Transverse colon (tissue), 4 donors: ENCODE results near the gene GPR176. TPM values are rescaled to one million over a fixed set of nuclear protein-coding genes. Genes with fewer than 3 reads are reported as not detected.

ENCODE experiments used
- DNase-seq: peaks from one replicate; pipeline ENCODE4 v3.0.0-alpha.2; 2019
- H3K27ac ChIP-seq, 4 donors: fragments of 200-600 bp; sonication (generic); 2 replicates each; pipeline ENCODE4 v1.5.1; 2016 to 2018; ENCODE audit warnings: inconsistent platforms in 4 of 4
- H3K27me3 ChIP-seq: fragments of 200-600 bp; sonication (generic); 2 replicates; pipeline ENCODE4 v1.5.1; 2017; ENCODE audit warnings: inconsistent platforms
- H3K36me3 ChIP-seq, 4 donors: fragments of 200-600 bp; sonication (generic); 2 replicates each; pipeline ENCODE4 v1.5.1; 2017 to 2019; ENCODE audit warnings: inconsistent platforms in 4 of 4
- H3K4me1 ChIP-seq, 4 donors: fragments of 200-600 bp; sonication (generic); 2 replicates each; pipeline ENCODE4 v1.5.1; 2017 to 2020; ENCODE audit warnings: inconsistent platforms in 4 of 4
- H3K4me3 ChIP-seq, 4 donors: fragments of 200-600 bp; sonication (generic); 1 replicate in 1 of 4; 2 replicates in 3 of 4; pipeline versions ENCODE4 v1.5.1 to v1.6.1; 2017 to 2019; ENCODE audit warnings: inconsistent platforms in 4 of 4
- H3K9me3 ChIP-seq, 2 donors: fragments of 200-600 bp; sonication (generic); 2 replicates each; pipeline ENCODE4 v1.5.1; 2017 to 2019; ENCODE audit warnings: inconsistent platforms in 2 of 2
- CTCF ChIP-seq, 5 experiments: fragments of 200-600 bp in 3 of 5; fragments of 450-650 bp in 2 of 5; sonication (generic) in 3 of 5; IDR thresholded peaks; 1 replicate in 2 of 5; 2 replicates in 3 of 5; pipeline ENCODE4 v1.5.1; 2016 to 2017; ENCODE audit warnings: antibody characterized with exemption in 5 of 5, inconsistent platforms in 3 of 5, mild to moderate bottlenecking in 2 of 5, moderate library complexity in 1 of 5
- EP300 ChIP-seq: sonication (generic); formaldehyde crosslinking; IDR thresholded peaks from one replicate; pipeline ENCODE4 v1.6.1; 2017; ENCODE audit warnings: antibody characterized with exemption, low read depth
- POLR2A ChIP-seq: fragments of 450-650 bp; IDR thresholded peaks from one replicate; pipeline ENCODE4 v1.6.1; 2016; ENCODE audit warnings: antibody characterized with exemption, mild to moderate bottlenecking, moderate library complexity
- POLR2AphosphoS5 ChIP-seq, 3 donors: sonication (generic); formaldehyde crosslinking; IDR thresholded peaks; one replicate each; pipeline ENCODE4 v1.6.1; 2016; ENCODE audit warnings: antibody characterized with exemption in 3 of 3
- WGBS, 2 donors: methylation state at CpG; one replicate each; pipeline ENCODE4 v1.1.5; 2018; ENCODE audit warnings: low coverage in 1 of 2; 5-methylcytosine and 5-hydroxymethylcytosine counted together
- in situ Hi-C, 4 donors: fragments of 200-750 bp; cut with MboI; loops; one replicate each; pipeline versions ENCODE4 v1.15.0 to v1.15.1; 2017; ENCODE audit warnings: low sequenced_read_pairs in 3 of 4, low pct_ligation_motif_present in 1 of 4, low pct_unique_long_range_greater_than_20kb in 1 of 4
- intact Hi-C: fragments of 100-400 bp; cut with DNase I; formaldehyde crosslinking; loops from one replicate; pipeline ENCODE4 v1.15.1; 2023; ENCODE audit warnings: low total_unique reads
- total RNA-seq, 4 donors: library from RNA; depleted of rRNA; stranded (reverse); fragments of >200 nt; gene quantifications; one replicate each; pipeline ENCODE4 v1.1.0, GENCODE V29; 2016

The GPR176 gene
- total RNA-seq, 4 donors from 2014 or later, result 1.6 to 10.9 (median 2.5) TPM; not detected in 1

GRCh38 chr15:39795486-39795885 is 124.6 kb downstream of the GPR176 start:
- TF ChIP-seq EP300, result no peak
- no peak for TF ChIP-seq POLR2AphosphoS5 (IDR thresholded peaks at IDR 0.05)
- TF ChIP-seq CTCF (IDR thresholded peaks at IDR 0.05), result no peak
- no peak for TF ChIP-seq POLR2A
- WGBS, 2 donors, result 79 to 100% methylated on average over 1 to 3 of the region's 3 CpGs
- in situ Hi-C loops, result loop anchor here in 1 of 4 donors (10.0 kb wide), 1 partner anchor 69 kb away; no protein-coding TSS in a partner anchor

GRCh38 chr15:39794954-39795353 is 125.1 kb downstream of the GPR176 start:
- in situ Hi-C loops, result loop anchor here in 1 of 4 donors (10.0 kb wide), 1 partner anchor 70 kb away; no protein-coding TSS in a partner anchor
- Histone ChIP-seq H3K27me3 (no peaks in the 10 kb centered on the region), H3K27ac (no peak overlapping the region), H3K36me3 (no peaks in the 10 kb centered on the region), H3K9me3 (no peaks in the 10 kb centered on the region), H3K4me1 (no peaks in the 10 kb centered on the region), H3K4me3 (no peak overlapping the region)
- no peak for DNase-seq
- intact Hi-C loops, result no loop called here
- no peak for TF ChIP-seq POLR2AphosphoS5 (IDR thresholded peaks at IDR 0.05)
- no peak for TF ChIP-seq EP300
- TF ChIP-seq CTCF (IDR thresholded peaks at IDR 0.05), result no peak
- no peak for TF ChIP-seq POLR2A
- WGBS, 2 donors, result 72 to 76% methylated on average over 3 of the region's 3 CpGs

More at GRCh38 chr15:39795486-39795885, 124.6 kb downstream of the GPR176 start:
- Histone ChIP-seq H3K4me1 (no peaks in the 10 kb centered on the region), H3K36me3 (no peaks in the 10 kb centered on the region), H3K4me3 (no peak overlapping the region), H3K27ac (no peak overlapping the region), H3K9me3 (no peaks in the 10 kb centered on the region), H3K27me3 (no peaks in the 10 kb centered on the region)
- intact Hi-C loops, result no loop called here
- DNase-seq, result no peak

- in situ Hi-C loops, result loop anchor here in 1 of 4 donors (10.0 kb wide), 1 partner anchor 71 kb away; no protein-coding TSS in a partner anchor
- H3K27ac ChIP-seq, result no peak overlapping the region
- H3K4me3 ChIP-seq, result no peak overlapping the region
- no peaks in the 10 kb centered on the region for H3K36me3 ChIP-seq
- intact Hi-C loops, result no loop called here
- DNase-seq, result no peak
- 88 to 94% methylated on average over 2 to 4 of the region's 4 CpGs for WGBS, 2 donors
- no peaks in the 10 kb centered on the region for H3K27me3 ChIP-seq
- H3K9me3 ChIP-seq, result no peaks in the 10 kb centered on the region
- no peaks in the 10 kb centered on the region for H3K4me1 ChIP-seq
- TF ChIP-seq POLR2A (no peak), POLR2AphosphoS5 (IDR thresholded peaks at IDR 0.05) (no peak), EP300 (no peak), CTCF (IDR thresholded peaks at IDR 0.05) (no peak)
Observed at GRCh38 chr15:39793923-39794322, 126.1 kb downstream of the GPR176 start.

GRCh38 chr15:39792844-39793335 is 127.2 kb downstream of the GPR176 start:
- Histone ChIP-seq H3K27ac (no peak overlapping the region), H3K36me3 (no peaks in the 10 kb centered on the region), H3K4me3 (no peak overlapping the region), H3K9me3 (no peaks in the 10 kb centered on the region), H3K27me3 (no peaks in the 10 kb centered on the region), H3K4me1 (no peaks in the 10 kb centered on the region)
- intact Hi-C loops, result no loop called here
- 38 to 44% methylated on average over 4 of the region's 4 CpGs for WGBS, 2 donors
- no peak for DNase-seq
- TF ChIP-seq POLR2AphosphoS5 (IDR thresholded peaks at IDR 0.05), result no peak
- TF ChIP-seq CTCF (IDR thresholded peaks at IDR 0.05), result no peak
- TF ChIP-seq EP300, result no peak
- in situ Hi-C loops, result loop anchor here in 1 of 4 donors (10.0 kb wide), 1 partner anchor 72 kb away; no protein-coding TSS in a partner anchor
